ENCODE measurements around the gene UBE2G1. TPM values are rescaled to one million over a fixed set of nuclear protein-coding genes. Genes with fewer than 3 reads are reported as not detected.

UBE2G1 gene, protein sequence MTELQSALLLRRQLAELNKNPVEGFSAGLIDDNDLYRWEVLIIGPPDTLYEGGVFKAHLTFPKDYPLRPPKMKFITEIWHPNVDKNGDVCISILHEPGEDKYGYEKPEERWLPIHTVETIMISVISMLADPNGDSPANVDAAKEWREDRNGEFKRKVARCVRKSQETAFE
- total RNA-seq (10 to 100 TPM; 41.7 to 47.5 TPM), polyA plus RNA-seq (10 to 100 TPM in 1 of 2 donors, 1 to 10 TPM in 1; 8.0 to 27.2 TPM)
- long read RNA-seq, donor 1, transcript UBE2G1-201 (6 exons, 3,974 nt) = major isoform, 6 of 6 reads
- long read RNA-seq, donor 1, partial matches to known transcripts = 0 of 6 reads
- long read RNA-seq, donor 1, other reads (novel, unspliced or antisense) = 0 of 6 reads
- long read RNA-seq, donor 2, partial matches to known transcripts = 0 of 4 reads
- long read RNA-seq, donor 2, other reads (novel, unspliced or antisense) = 0 of 4 reads
- long read RNA-seq, donor 3, transcript UBE2G1-201 (6 exons, 3,974 nt) = major isoform, 7 of 14 reads
- long read RNA-seq, donor 3, partial matches to known transcripts = 5 of 14 reads
- long read RNA-seq, donor 3, other reads (novel, unspliced or antisense) = 0 of 14 reads
- long read RNA-seq, donor 4, transcript UBE2G1-201 (6 exons, 3,974 nt) = major isoform, 5 of 5 reads
- long read RNA-seq, donor 4, partial matches to known transcripts = 0 of 5 reads
- long read RNA-seq, donor 4, other reads (novel, unspliced or antisense) = 0 of 5 reads
- long read RNA-seq, donor 5, transcript UBE2G1-201 (6 exons, 3,974 nt) = major isoform, 14 of 16 reads
- long read RNA-seq, donor 5, partial matches to known transcripts = 0 of 16 reads
- long read RNA-seq, donor 5, other reads (novel, unspliced or antisense) = 0 of 16 reads

DNA sequence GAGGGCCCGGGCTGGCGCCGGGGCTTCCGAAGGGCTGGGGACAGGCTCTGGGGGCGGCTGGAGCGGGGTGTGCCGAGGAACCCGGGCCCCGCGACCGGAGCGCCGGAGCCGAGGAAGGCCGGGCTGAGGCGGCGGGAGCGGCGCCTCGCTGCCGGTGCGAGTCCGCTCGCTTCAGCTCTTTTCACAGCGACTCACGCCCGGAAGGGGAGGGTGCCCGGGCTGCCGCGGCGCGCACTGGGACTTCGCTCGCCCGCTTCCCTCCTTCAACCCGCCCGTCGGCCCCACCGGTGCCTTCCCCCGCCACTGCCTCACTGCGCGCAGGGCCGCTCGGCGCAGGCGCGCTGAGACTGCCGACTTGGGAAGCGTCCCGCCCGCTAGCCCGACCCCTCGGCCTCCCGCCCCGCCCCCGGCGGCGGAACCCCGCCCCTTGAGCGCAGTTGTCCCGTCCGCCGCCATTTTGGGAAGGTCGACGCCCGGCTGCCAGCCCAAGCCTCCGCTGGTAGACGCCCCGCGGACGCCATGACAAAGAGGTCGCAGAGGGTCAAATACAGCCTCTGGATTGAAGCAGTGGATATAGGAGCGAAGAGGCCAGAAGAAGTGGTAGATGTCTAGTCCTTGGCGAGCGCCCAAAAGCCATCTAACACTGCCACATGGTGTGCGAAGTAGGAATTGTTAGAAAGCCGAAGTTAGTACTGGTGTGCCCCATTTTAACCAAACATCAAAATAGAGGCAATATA lies at the start of gene UBE2G1:
TSS of gene UBE2G1 (minus strand) at position 349 of the 737 bp plus-strand sequence. CDS start 359 bp downstream, outside the sequence.
- Histone ChIP-seq H3K27ac (ENCODE audit: low read depth in 1 of 2, low read length in 1 of 2) (peak within 1 kb of the TSS; percentile 97 to 99), H3K36me3 (ENCODE audit: control insufficient read depth in 4 of 4, insufficient read depth in 4 of 4, low read length in 4 of 4) (peaks cover 0 to 4% (median 0%) of the 10 kb centered on the region in 4 donors), H3K27me3 (ENCODE audit: control insufficient read depth in 3 of 3, insufficient read depth in 3 of 3, low read length in 2 of 3) (no peaks in the 10 kb centered on the region), H3K9me3 (ENCODE audit: control insufficient read depth in 4 of 4, insufficient read depth in 3 of 4, low read length in 3 of 4) (no peaks in the 10 kb centered on the region), H3K4me1 (ENCODE audit: control insufficient read depth in 5 of 5, insufficient read depth in 5 of 5, low read length in 5 of 5) (peaks cover 0 to 10% (median 4%) of the 10 kb centered on the region in 5 donors), H3K9ac (ENCODE audit: insufficient read depth in 1 of 2, low read length in 2 of 2) (peak within 1 kb of the TSS; percentile 68 to 81), H3K4me3 (peak within 1 kb of the TSS; percentile 94)
- 0% methylated on average over 46 to 77 of the region's 77 CpGs for WGBS, 2 donors
- TF ChIP-seq, protein P1, sequence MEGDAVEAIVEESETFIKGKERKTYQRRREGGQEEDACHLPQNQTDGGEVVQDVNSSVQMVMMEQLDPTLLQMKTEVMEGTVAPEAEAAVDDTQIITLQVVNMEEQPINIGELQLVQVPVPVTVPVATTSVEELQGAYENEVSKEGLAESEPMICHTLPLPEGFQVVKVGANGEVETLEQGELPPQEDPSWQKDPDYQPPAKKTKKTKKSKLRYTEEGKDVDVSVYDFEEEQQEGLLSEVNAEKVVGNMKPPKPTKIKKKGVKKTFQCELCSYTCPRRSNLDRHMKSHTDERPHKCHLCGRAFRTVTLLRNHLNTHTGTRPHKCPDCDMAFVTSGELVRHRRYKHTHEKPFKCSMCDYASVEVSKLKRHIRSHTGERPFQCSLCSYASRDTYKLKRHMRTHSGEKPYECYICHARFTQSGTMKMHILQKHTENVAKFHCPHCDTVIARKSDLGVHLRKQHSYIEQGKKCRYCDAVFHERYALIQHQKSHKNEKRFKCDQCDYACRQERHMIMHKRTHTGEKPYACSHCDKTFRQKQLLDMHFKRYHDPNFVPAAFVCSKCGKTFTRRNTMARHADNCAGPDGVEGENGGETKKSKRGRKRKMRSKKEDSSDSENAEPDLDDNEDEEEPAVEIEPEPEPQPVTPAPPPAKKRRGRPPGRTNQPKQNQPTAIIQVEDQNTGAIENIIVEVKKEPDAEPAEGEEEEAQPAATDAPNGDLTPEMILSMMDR (IDR thresholded peaks at IDR 0.05; ENCODE audit: control extremely low read depth, extremely low read depth) = no peak
- peak; percentile 98 to 99 (median 99) for DNase-seq
- ATAC-seq (ENCODE audit: insufficient read depth, low FRiP score) = peak; percentile 95

DNA sequence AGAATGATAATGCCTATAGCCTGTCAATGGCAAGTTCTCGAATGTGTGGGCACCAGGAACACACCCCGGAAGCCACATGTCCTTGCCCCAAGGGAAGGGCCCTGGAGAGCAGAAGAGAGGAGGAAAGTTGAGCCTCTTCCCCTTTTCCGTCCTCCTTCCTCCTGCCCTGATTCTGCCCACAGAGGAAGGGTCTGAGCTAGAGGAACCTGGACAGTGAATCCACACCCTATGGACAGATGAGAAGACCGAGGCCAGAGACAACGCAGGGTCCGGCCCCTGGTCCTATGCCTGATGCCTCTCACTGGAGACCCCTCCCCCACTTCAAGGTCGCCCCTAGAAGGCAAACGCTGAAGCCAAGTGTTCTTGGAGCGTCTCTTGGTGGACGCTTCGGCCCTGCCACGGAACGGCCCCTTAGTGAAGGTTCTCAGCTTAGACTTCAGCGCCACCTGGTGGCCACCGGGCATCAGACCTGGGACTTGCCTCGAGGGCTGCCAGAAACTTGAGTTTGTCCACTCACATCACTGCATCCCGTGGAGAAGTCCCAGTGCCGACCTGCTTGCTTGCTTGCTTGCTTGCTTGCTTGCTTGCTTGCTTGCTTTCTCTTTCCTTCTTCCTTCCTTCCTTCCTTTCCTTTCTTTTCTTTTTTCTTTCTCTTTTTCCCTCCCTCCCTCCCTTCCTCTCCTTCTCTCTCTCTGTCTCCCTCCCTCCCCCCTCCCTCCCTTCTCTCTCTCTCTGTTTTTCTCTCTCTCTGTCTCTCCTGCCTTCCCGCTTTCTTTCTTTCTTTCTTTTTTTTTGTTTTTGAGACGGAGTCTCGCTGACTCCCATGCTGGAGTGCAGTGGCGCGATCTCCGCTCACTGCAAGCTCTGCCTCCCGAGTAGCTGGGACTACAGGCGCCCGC lies 46.7 kb upstream of the UBE2G1 start:
- Histone ChIP-seq H3K27me3 (ENCODE audit: control insufficient read depth in 3 of 3, insufficient read depth in 3 of 3, low read length in 2 of 3) (no peaks in the 10 kb centered on the region), H3K27ac (ENCODE audit: low read depth in 1 of 2, low read length in 1 of 2) (no peak overlapping the region), H3K9ac (ENCODE audit: insufficient read depth in 1 of 2, low read length in 2 of 2) (no peak overlapping the region), H3K4me3 (no peak overlapping the region), H3K36me3 (ENCODE audit: control insufficient read depth in 4 of 4, insufficient read depth in 4 of 4, low read length in 4 of 4) (no peaks in the 10 kb centered on the region), H3K9me3 (ENCODE audit: control insufficient read depth in 4 of 4, insufficient read depth in 3 of 4, low read length in 3 of 4) (no peaks in the 10 kb centered on the region), H3K4me1 (ENCODE audit: control insufficient read depth in 5 of 5, insufficient read depth in 5 of 5, low read length in 5 of 5) (no peaks in the 10 kb centered on the region)
- ATAC-seq (ENCODE audit: insufficient read depth, low FRiP score) = peak; percentile 98
- peak; percentile 92 to 94 (median 94) for DNase-seq
- TF ChIP-seq, protein P1 (IDR thresholded peaks at IDR 0.05; ENCODE audit: control extremely low read depth, extremely low read depth) = peak; percentile 97
- WGBS, 2 donors = 34 to 36% methylated on average over 27 of the region's 27 CpGs

DNA sequence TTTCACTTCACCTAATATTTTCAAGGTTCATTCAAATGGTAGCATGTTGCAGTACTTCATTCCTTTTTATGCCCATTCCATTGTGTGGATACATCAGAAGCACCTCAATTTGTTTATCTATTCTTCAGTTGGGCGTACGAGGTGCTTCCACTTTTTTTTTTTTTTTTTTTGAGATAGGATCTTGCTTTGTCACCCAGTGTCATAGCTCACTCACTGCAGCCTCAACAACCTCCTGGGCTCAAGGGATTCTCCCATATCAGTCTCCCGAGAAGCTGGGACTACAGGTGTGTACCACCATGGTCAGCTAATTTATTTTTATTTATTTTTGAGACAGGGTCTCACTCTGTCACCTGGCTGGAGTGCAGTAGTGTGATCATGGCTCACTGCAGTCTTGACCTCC lies 44.7 kb upstream of the UBE2G1 start:
- Histone ChIP-seq H3K36me3 (ENCODE audit: control insufficient read depth in 4 of 4, insufficient read depth in 4 of 4, low read length in 4 of 4) (no peaks in the 10 kb centered on the region), H3K9ac (ENCODE audit: insufficient read depth in 1 of 2, low read length in 2 of 2) (no peak overlapping the region), H3K4me1 (ENCODE audit: control insufficient read depth in 5 of 5, insufficient read depth in 5 of 5, low read length in 5 of 5) (no peaks in the 10 kb centered on the region), H3K9me3 (ENCODE audit: control insufficient read depth in 4 of 4, insufficient read depth in 3 of 4, low read length in 3 of 4) (no peaks in the 10 kb centered on the region), H3K4me3 (no peak overlapping the region), H3K27me3 (ENCODE audit: control insufficient read depth in 3 of 3, insufficient read depth in 3 of 3, low read length in 2 of 3) (no peaks in the 10 kb centered on the region), H3K27ac (ENCODE audit: low read depth in 1 of 2, low read length in 1 of 2) (no peak overlapping the region)
- DNase-seq (no peak), ATAC-seq (ENCODE audit: insufficient read depth, low FRiP score) (no peak)
- 51 to 63% methylated on average over 3 of the region's 3 CpGs for WGBS, 2 donors
- TF ChIP-seq, protein P1 (IDR thresholded peaks at IDR 0.05; ENCODE audit: control extremely low read depth, extremely low read depth) = no peak

Measured in lung (tissue), 16 donors.